GM19193 (cell line): ENCODE measurements around the gene SACS.

Experiments used
- POLR2A ChIP-seq: IDR thresholded peaks from 4 replicates; pipeline ENCODE4 v1.6.1; 2011; ENCODE audit not compliant: insufficient read depth, insufficient read length; ENCODE audit errors: extremely low read depth

Gene SACS

GRCh38 chr13:23463661-23464060, 30.2 kb upstream of the SACS start:
- no peak for TF ChIP-seq POLR2A

GRCh38 chr13:23462815-23463559, 29.5 kb upstream of the SACS start:
- no peak for TF ChIP-seq POLR2A

DNA sequence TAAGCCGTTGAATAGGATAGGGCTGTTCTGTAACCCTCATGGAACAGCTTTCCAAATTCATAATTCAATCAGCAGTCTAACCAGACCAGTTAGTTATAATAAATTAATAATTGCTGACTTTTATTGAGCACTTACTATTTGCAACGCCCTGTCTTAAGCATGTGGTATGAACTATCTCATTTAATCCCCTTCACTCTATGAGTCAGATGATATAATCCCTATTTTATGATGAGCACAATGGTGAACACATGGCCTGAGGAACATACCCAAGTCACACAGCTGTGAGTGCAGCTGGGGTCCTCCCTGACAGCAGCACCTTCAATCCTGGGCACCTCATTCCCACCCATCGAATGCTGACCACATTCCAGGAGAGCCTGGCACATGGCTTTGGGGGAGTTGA, 28.0 kb upstream of the SACS start:
- no peak for TF ChIP-seq POLR2A

DNA sequence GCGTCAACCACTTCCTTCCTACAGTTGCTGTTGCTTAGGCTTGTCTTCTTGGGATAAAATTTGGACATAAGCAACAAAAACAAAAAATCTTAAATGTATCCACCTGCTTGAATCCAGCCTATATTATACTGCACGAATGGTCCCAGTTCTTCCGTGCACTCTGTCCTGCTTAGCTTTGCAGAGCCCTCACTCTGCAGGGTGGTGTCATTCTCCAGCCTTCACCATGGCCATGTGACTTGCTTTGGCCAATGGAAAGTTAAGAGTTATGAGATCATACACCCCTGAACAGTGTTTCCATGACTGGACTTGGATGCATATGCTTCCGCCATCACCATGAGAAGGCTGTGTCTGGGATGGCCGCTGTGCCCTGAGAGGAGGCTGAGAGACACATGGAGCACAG, 27.4 kb upstream of the SACS start:
- TF ChIP-seq POLR2A: no peak

DNA sequence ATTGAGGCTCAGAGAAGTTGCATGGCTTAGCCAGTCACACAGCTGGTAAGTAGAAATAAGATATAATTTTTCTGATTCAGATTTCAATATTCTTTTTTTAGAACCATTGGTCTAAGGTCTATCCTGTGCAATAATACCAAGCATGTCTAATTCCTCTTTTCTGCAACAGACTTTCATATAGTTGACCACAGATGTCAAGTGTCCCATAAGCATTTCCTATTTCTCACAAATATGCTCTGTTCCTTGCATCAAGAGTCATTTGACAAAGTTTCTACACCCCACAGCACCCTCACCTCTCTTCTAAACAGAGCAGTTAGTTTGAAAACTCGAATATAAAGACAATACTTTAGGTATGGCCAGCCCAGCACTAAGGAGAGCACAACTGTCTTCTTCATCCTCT, 26.8 kb upstream of the SACS start:
- TF ChIP-seq POLR2A: no peak

- no peak for TF ChIP-seq POLR2A
Measured at GRCh38 chr13:23458989-23459388, 25.5 kb upstream of the SACS start.

GRCh38 chr13:23456437-23457210, 23.1 kb upstream of the SACS start:
- no peak for TF ChIP-seq POLR2A

DNA sequence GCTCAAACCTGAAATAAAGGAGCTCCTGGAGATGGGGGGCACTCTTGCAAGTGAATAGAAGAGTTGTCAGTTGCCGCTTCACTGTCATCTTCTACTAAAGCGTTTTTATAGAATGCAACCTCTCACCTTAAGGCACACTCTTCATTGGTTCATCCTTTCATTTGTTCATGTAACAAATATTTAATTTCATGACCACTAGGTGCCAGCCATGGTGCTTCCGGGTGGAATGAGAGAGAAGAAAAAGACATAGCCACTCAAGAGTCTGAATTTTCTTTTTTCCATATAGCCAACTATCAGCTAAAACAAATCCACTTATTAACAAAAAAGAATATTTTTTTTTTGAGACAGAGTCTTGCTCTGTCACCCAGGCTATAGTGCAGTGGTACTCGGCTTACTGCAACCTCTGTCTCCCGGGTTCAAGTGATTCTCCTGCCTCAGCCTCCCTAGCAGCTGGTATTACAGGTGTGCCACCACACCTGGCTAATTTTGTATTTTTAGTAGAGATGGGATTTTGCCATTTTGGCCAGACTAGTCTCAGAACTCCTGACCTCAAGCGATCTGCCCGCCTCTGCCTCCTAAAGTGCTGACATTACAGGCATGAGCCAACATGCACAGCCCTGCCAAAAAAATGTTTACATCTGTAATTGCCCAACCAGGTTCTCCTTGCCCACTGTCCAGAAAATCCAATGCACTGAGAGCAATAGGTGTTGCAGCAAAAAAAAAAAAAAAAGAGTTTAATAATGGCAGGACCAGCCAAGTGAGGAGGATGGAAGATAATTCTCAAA, 22.1 kb upstream of the SACS start:
- TF ChIP-seq POLR2A: no peak

DNA sequence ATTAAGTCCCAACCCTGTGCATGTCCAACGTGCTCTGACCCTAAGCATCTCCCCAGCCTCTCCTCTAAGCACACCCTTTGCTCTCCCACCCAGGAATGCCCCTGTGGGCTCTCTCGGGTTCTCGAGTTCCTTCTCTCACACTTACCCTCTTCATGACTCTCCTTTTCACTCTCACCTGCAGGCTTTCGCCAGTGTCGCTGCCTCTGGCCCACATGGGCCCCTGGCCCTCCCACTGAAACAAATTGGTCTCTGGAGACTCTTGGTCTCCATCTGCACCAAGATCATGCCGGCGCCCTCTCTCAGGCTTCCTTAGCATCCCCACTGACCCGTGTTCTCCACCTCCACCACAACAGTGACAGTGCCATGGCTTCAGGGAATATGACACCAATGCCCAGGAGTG, 19.6 kb upstream of the SACS start:
- TF ChIP-seq POLR2A: no peak

- no peak for TF ChIP-seq POLR2A
Measured at GRCh38 chr13:23450340-23451046, 17.0 kb upstream of the SACS start.

DNA sequence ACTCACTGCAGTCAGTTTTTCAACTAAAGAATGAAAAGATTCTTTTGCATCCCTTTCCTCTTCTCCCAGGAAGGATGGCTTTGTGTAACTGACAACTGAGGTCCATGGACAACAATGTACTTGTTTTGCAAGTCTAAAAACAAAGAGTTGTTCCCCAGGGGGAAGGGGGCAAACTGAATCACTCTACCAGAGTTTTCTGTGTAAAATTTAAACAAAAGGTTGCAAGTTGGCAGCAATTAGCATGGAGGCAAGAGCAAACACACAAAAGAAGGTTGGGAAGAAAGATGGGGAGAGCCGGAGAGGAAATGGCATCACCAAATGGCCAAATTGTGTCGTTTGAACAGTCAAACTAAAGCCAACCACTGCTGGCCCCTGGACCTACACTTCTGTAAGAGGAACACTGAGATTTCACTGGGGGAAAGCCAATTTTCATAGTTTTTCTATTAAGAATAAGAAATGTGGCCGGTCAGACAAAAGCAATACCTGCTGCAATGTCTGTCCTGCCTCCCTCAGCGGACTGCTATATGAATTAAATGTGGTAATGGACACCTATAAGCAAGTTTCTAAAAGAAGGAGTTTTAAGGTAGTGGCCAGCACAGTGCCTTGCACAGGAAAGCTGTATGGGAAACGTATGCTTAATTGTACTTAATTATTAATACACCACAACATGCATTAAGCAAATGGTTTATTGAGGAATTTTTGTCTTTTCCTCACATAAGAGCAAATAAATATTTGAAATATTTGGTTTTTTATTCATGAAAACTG, 16.1 kb upstream of the SACS start:
- no peak for TF ChIP-seq POLR2A

GRCh38 chr13:23447927-23448326, 14.4 kb upstream of the SACS start:
- TF ChIP-seq POLR2A: no peak

DNA sequence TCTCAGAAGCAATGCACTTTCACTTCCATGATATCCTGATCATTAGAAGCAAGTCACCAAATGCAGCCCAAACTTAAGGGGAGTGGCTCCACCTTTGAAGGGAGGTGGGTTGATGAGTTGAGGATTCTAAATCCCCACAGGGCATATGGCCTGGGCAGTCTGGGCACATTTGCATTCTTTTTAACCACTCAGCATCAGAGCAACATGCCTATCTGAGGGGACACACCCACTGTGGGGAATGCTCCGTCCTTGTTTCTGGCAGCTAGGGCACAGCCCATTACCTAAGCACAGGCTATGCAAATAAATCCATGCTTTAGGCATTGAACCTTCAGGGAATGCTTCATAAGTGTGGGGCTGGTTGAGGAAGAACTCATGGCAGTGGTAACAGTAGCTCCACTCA, 12.3 kb upstream of the SACS start:
- no peak for TF ChIP-seq POLR2A

DNA sequence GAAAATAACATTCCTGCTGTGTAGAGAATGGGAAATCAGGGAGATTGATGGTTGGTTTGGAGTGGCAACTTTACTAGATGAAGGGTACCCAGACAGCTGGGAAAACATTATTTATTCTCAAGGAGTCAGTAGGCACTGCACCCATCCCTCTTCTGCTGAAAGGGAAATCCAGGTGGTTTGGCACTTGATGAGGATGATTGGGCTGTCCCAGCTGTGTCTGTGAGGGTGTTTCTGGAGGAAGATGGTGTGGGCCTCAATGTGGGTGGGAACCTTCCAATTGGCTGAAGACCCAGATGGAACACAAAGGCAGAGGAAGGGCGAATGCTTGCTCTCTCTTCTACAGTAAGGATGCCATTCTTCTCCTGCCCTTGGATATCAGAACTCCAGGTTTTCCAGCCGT, 10.4 kb upstream of the SACS start:
- no peak for TF ChIP-seq POLR2A
